SK-N-MC (cell line): ENCODE data around the gene VWA5A.

Source experiments
- EZH2 ChIP-seq: fragments of 200-600 bp; sonication (generic); IDR thresholded peaks from one replicate; pipeline ENCODE4 v1.6.1; 2017; ENCODE audit warnings: antibody characterized with exemption
- POLR2AphosphoS5 ChIP-seq: IDR thresholded peaks from 2 replicates; pipeline ENCODE4 v1.6.1; 2012; ENCODE audit warnings: mild to moderate bottlenecking, low read depth, low read length, borderline replicate concordance

DNA sequence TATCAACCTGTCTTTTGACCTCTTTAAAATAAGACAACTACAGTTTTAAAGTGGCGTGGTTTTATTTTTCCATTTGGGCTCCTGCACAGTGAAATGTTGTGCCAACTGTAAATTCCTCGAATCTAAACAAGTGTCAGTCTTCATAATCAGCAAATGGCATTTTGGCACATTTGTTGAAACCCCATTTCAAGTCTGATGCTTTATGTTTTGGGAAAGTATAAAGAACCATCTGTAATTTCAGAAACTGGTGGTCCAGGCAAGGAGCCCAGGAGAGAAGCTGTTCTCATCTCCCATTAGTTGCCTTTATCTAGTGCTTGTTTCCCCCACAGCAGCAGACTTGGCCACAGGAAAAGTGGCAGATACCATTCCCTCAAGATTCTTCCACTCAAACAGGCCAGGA, 32.7 kb downstream of the VWA5A start:
- TF ChIP-seq EZH2: no peak
- no peak for TF ChIP-seq POLR2AphosphoS5
